ENCODE data around the gene SH3GL3.

Gene SH3GL3

GRCh38 chr15:83565138-83565537 lies 118.0 kb downstream of the SH3GL3 start:
- DNase-seq (ENCODE audit: low read depth in 2 of 2, low spot score in 1 of 2) = no peak

GRCh38 chr15:83565553-83566159 lies 118.5 kb downstream of the SH3GL3 start:
- DNase-seq (ENCODE audit: low read depth in 2 of 2, low spot score in 1 of 2) = no peak

- DNase-seq (ENCODE audit: low read depth in 2 of 2, low spot score in 1 of 2) = no peak
These were observed 120.2 kb downstream of the SH3GL3 start for GRCh38 chr15:83567318-83567717.

- no peak for DNase-seq (ENCODE audit: low read depth in 2 of 2, low spot score in 1 of 2)
These were observed 122.2 kb downstream of the SH3GL3 start for GRCh38 chr15:83569341-83569740.

GRCh38 chr15:83570756-83571155 lies 123.6 kb downstream of the SH3GL3 start:
- no peak for DNase-seq (ENCODE audit: low read depth in 2 of 2, low spot score in 1 of 2)

GRCh38 chr15:83571820-83572707 lies 124.9 kb downstream of the SH3GL3 start:
- no peak for DNase-seq (ENCODE audit: low read depth in 2 of 2, low spot score in 1 of 2)

- DNase-seq (ENCODE audit: low read depth in 2 of 2, low spot score in 1 of 2) = no peak
These were observed 127.2 kb downstream of the SH3GL3 start for GRCh38 chr15:83574345-83574744.

- no peak for DNase-seq (ENCODE audit: low read depth in 2 of 2, low spot score in 1 of 2)
These were observed 131.6 kb downstream of the SH3GL3 start for GRCh38 chr15:83578691-83579090.

GRCh38 chr15:83581381-83581780 lies 134.2 kb downstream of the SH3GL3 start:
- no peak for DNase-seq (ENCODE audit: low read depth in 2 of 2, low spot score in 1 of 2)

- no peak for DNase-seq (ENCODE audit: low read depth in 2 of 2, low spot score in 1 of 2)
These were observed 135.2 kb downstream of the SH3GL3 start for GRCh38 chr15:83582381-83582780.

GRCh38 chr15:83585601-83586335 lies 138.6 kb downstream of the SH3GL3 start:
- no peak for DNase-seq (ENCODE audit: low read depth in 2 of 2, low spot score in 1 of 2)

- DNase-seq (ENCODE audit: low read depth in 2 of 2, low spot score in 1 of 2) = no peak
These were observed 139.9 kb downstream of the SH3GL3 start for GRCh38 chr15:83587091-83587490.

- no peak for DNase-seq (ENCODE audit: low read depth in 2 of 2, low spot score in 1 of 2)
These were observed 141.3 kb downstream of the SH3GL3 start for GRCh38 chr15:83588441-83588840.

GRCh38 chr15:83592370-83593040 lies 145.4 kb downstream of the SH3GL3 start:
- no peak for DNase-seq (ENCODE audit: low read depth in 2 of 2, low spot score in 1 of 2)

- DNase-seq (ENCODE audit: low read depth in 2 of 2, low spot score in 1 of 2) = no peak
These were observed 148.1 kb downstream of the SH3GL3 start for GRCh38 chr15:83595191-83595590.

GRCh38 chr15:83598031-83598430 lies 150.9 kb downstream of the SH3GL3 start:
- no peak for DNase-seq (ENCODE audit: low read depth in 2 of 2, low spot score in 1 of 2)

- no peak for DNase-seq (ENCODE audit: low read depth in 2 of 2, low spot score in 1 of 2)
These were observed 154.9 kb downstream of the SH3GL3 start for GRCh38 chr15:83602021-83602420.

GRCh38 chr15:83604549-83604948 lies 157.4 kb downstream of the SH3GL3 start:
- DNase-seq (ENCODE audit: low read depth in 2 of 2, low spot score in 1 of 2) = no peak

- DNase-seq (ENCODE audit: low read depth in 2 of 2, low spot score in 1 of 2) = no peak
These were observed 158.2 kb downstream of the SH3GL3 start for GRCh38 chr15:83605111-83605945.

GRCh38 chr15:83610132-83610531 lies 163.0 kb downstream of the SH3GL3 start:
- no peak for DNase-seq (ENCODE audit: low read depth in 2 of 2, low spot score in 1 of 2)

Data from stimulated activated CD8-positive, alpha-beta memory T cell treated with anti-CD3 and anti-CD28 coated beads, Interleukin-4, amount 100 ng/mL, for 1 hour (primary cell).